ENCODE data around the gene MS4A14.
"Not testable (repeated sequence)": the region's sequence is repeated elsewhere in the genome, so short reads cannot be mapped to it uniquely, and the experiment has no call there.

Gene MS4A14

GRCh38 chr11:60390419-60390818 is 5.8 kb upstream of the MS4A14 start:
- DNase-seq (ENCODE audit: low read depth): no peak

DNA sequence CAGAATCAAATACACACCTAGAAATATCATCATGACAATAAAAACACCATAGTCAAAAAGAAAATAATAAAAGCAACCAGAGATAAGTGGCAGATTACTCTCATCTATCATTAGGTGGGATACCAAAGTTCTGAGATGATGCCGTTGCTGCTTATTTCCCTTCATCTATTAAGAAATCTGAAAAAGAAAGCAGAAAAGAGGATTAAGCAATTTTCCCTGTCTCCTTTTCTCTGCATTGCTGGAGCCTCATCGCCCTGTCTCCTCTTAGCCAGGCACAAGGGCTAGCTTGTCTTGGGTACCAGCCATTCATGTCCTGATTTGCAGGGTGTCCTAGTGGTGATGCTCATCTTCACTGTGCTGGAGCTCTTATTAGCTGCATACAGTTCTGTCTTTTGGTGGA is 3.9 kb upstream of the MS4A14 start:
- no peak for DNase-seq (ENCODE audit: low read depth)

DNA sequence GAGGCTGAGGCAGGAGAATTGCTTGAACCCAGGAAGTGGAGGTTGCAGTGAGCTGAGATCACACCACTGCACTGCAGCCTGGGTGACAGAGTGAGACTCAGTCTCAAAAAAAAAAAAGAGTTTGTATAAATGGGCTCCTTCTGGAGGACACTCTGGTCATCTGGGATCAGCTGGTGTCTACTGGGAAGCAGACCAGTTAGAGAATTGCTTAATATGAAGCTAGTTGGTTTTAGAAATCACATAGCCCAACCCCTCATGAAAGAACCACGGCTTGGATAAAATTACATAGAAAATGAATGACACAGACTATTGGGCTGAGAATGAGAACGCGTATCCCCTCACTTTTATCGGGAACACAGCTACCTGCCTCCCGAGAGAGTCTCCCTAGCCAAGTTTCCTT is 3.2 kb upstream of the MS4A14 start:
- no peak for DNase-seq (ENCODE audit: low read depth)

GRCh38 chr11:60394666-60395380 is 1.4 kb upstream of the MS4A14 start:
- DNase-seq (ENCODE audit: low read depth): no peak

GRCh38 chr11:60396799-60397198 is 540 bp downstream of the MS4A14 start:
- no peak for DNase-seq (ENCODE audit: low read depth)

GRCh38 chr11:60420015-60420414 is 23.8 kb downstream of the MS4A14 start:
- no peak for DNase-seq (ENCODE audit: low read depth)

- no peak for DNase-seq (ENCODE audit: low read depth)
Observed at GRCh38 chr11:60422609-60423008, 26.4 kb downstream of the MS4A14 start.

DNA sequence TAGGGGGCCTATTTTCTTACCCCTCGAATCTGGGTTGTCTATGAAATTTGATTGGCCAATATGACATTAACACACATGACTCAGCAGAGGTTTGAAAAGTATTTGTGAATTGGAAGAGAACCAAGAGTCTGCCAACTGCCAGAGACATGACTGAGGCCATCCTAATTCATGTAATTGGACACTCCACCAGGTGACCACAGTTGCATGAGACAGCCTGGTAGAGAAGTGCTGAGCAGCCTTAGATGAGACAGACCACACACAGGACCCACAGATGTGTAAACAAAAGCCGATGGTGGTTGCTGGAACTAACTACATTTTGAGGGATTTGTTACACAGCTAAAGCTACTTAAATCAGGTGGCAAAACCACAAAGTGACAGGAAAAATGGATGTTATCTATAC is 32.3 kb downstream of the MS4A14 start:
- DNase-seq (ENCODE audit: low read depth): no peak

DNA sequence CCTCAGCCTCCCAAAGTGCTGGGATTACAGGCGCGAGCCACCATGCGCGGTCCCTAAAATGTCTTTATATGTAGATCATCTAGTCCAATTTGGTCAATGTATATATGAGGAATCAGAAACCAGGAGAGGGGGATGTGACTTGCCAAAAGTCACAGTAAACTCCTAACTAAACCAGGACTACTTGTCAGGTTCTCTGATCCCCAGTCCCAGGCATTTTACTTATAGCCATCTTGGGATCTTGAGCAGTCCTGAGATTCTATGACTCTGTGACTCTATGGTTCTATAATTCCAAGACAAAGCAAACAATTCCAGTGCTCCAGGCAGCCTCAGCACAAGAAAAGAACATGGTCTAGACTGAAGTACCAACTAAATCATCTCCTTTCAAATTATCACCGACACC is 33.0 kb downstream of the MS4A14 start, which contains the start of gene MS4A5:
MS4A5 (plus strand) TSS at position 301 of the 400 bp plus-strand sequence. CDS start 103 bp downstream, outside the sequence.
- no peak for DNase-seq (ENCODE audit: low read depth)

- no peak for DNase-seq (ENCODE audit: low read depth)
Observed at GRCh38 chr11:60431251-60431650, 35.0 kb downstream of the MS4A14 start.

DNA sequence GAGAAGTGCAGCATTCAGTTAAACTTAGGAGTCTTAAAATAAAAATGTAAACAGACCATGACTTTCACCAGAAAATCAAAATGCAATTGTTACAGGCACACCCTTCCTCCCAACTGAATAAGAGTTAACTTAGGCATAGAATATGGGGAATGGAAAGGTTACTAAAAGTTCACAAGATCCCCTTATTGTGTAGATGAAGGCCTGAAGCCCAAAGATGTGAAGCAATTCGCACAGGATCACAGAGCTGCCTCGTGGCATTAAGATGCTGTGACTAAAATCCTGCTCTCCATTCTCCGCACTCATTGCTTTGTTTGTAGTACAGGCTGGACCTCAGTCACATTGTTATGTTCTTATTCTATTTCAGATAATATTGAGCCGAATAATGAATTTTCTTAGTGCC is 37.1 kb downstream of the MS4A14 start:
- no peak for DNase-seq (ENCODE audit: low read depth)

- no peak for DNase-seq (ENCODE audit: low read depth)
Observed at GRCh38 chr11:60447070-60447469, 50.8 kb downstream of the MS4A14 start.

GRCh38 chr11:60447846-60448245 is 51.6 kb downstream of the MS4A14 start:
- DNase-seq (ENCODE audit: low read depth): no peak

DNA sequence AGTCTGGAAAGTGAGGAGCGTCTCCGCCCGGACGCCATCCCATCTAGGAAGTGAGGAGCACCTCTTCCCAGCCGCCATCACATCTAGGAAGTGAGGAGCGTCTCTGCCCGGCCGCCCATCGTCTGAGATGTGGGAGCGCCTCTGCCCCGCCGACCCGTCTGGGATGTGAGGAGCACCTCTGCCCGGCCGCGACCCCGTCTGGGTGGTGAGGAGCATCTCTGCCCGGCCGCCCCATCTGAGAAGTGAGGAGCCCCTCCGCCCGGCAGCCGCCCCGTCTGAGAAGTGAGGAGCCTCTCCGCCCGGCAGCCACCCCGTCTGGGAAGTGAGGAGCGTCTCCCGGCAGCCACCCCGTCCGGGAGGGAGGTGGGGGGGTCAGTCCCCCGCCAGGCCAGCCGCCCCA is 54.9 kb downstream of the MS4A14 start:
- not testable (repeated sequence) for DNase-seq (ENCODE audit: low read depth)

GRCh38 chr11:60454212-60454611 is 58.0 kb downstream of the MS4A14 start:
- DNase-seq (ENCODE audit: low read depth): no peak

DNA sequence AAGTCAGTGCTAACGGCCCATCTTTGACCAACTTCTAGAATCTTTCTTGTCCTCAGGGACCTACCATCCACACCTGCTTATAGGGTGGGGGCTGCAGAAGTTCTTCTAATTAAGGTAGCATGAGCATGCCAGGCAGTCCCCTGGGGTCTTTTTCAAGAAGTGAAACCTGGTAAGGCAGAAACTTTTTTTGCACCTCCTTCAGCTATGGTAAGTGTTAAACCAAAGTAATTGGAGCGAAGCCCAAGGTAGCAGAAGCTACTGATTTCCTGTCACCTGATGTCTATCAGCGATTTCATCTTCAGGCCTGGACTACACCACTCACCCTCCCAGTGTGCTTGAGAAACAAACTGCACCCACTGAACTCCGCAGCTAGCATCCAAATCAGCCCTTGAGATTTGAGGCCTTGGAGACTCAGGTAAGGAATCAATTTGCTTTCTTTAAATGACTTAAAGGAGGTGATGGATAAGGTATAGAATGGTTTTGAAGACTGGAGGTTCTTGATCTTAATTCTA is 59.3 kb downstream of the MS4A14 start, which contains the start of gene MS4A1:
MS4A1 (plus strand) TSS at position 317 of the 512 bp plus-strand sequence. CDS start 6,528 bp downstream, outside the sequence.
- no peak for DNase-seq (ENCODE audit: low read depth)

GRCh38 chr11:60457576-60457975 is 61.3 kb downstream of the MS4A14 start:
- no peak for DNase-seq (ENCODE audit: low read depth)

GRCh38 chr11:60459345-60459744 is 63.1 kb downstream of the MS4A14 start:
- no peak for DNase-seq (ENCODE audit: low read depth)
